Upper lobe of left lung (tissue), 4 donors: ENCODE results near the gene OTOG.

Experiments used
- CTCF ChIP-seq, 6 experiments: fragments of 450-650 bp in 4 of 6; fragments of 200-600 bp in 2 of 6; sonication (generic) in 2 of 6; IDR thresholded peaks; one replicate each; pipeline ENCODE4 v1.5.1; 2016 to 2019; ENCODE audit warnings: antibody characterized with exemption in 6 of 6
- EP300 ChIP-seq, 4 donors: sonication (generic); formaldehyde crosslinking; IDR thresholded peaks; one replicate each; pipeline ENCODE4 v1.5.1; 2017; ENCODE audit warnings: antibody characterized with exemption in 4 of 4, control low read depth in 2 of 4

GRCh38 chr11:17561111-17561415 lies 14.0 kb downstream of the OTOG start:
- no peak for TF ChIP-seq CTCF (IDR thresholded peaks at IDR 0.05)
- TF ChIP-seq EP300 (IDR thresholded peaks at IDR 0.05): no peak
